GM18526 (cell line): ENCODE measurements around the gene NCOA3.

Source experiments
- POLR2A ChIP-seq: IDR thresholded peaks from 3 replicates; pipeline ENCODE4 v1.6.1; 2011; ENCODE audit not compliant: insufficient read length; ENCODE audit errors: extremely low read depth

The NCOA3 gene

GRCh38 chr20:47466704-47467459 lies 34.8 kb upstream of the NCOA3 start:
- no peak for TF ChIP-seq POLR2A

- no peak for TF ChIP-seq POLR2A
Observed at GRCh38 chr20:47468290-47469050, 33.2 kb upstream of the NCOA3 start.

DNA sequence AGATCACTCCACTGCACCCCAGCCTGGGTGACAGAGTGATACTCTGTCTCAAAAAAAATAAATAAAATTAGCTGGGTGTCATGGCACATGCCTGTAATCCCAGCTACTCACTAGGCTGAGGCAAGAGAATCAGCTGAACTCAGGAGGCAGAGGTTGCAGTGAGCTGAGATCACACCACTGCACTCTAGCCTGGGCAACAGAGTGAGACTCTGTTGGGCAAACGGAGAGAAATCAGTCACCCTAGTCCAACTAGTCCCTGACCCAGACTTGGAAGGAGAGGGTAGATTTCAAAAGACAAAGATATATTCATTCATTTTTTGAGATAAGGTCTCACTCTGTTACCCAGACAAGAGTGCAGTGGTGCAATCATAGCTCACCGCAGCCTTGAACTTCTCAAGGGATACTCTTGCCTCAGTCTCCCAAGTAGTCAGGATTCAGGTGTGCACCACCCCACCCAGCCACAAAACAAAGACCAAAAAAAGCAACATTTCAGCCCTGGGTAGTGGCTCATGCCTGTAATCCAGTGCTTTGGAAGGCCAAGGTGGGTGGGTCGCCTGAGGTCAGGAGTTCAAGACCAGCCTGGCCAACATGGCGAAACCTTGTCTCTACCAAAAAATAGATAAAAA lies 26.2 kb upstream of the NCOA3 start:
- TF ChIP-seq POLR2A = no peak

DNA sequence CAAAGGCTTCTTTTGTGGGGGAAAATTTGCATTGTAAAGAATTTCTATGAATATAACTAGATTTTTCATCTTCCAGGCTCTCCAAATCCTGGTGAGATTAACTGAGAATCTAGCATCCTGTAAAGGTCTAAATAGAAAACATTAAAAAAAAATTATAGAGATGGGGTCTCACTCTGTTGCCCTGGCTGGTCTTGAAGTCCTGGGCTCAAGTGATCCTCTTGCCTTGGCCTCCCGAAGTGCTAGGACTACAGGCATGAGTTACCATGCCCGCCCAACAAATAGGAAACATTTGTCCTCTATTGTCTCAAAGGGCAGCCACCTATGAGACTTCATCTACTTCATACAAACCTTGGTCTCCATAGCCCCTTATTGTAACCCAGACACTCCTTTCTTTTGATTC lies 25.2 kb upstream of the NCOA3 start:
- no peak for TF ChIP-seq POLR2A

- no peak for TF ChIP-seq POLR2A
Observed at GRCh38 chr20:47479093-47479492, 22.6 kb upstream of the NCOA3 start.

GRCh38 chr20:47479506-47479905 lies 22.2 kb upstream of the NCOA3 start:
- TF ChIP-seq POLR2A = no peak

DNA sequence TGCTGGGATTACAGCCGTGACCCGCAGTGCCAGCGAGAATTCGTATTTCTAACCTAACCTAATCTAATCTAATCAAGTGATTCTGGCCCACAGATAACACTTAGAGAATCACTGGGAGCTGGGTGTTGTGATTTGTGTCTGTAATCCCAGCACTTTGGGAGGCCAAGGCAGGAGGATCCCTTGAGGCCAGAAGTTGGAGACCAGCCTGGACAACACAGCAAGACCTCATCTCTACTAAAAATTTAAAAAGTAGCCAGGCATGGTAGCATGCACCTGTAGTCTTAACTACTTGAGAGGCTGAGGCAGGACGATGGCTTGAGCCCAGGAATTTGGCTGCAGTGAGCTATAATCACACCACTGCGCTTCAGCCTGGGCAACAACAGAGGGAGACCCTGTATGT lies 21.4 kb upstream of the NCOA3 start:
- TF ChIP-seq POLR2A = no peak

GRCh38 chr20:47480705-47481104 lies 21.0 kb upstream of the NCOA3 start:
- TF ChIP-seq POLR2A = no peak

DNA sequence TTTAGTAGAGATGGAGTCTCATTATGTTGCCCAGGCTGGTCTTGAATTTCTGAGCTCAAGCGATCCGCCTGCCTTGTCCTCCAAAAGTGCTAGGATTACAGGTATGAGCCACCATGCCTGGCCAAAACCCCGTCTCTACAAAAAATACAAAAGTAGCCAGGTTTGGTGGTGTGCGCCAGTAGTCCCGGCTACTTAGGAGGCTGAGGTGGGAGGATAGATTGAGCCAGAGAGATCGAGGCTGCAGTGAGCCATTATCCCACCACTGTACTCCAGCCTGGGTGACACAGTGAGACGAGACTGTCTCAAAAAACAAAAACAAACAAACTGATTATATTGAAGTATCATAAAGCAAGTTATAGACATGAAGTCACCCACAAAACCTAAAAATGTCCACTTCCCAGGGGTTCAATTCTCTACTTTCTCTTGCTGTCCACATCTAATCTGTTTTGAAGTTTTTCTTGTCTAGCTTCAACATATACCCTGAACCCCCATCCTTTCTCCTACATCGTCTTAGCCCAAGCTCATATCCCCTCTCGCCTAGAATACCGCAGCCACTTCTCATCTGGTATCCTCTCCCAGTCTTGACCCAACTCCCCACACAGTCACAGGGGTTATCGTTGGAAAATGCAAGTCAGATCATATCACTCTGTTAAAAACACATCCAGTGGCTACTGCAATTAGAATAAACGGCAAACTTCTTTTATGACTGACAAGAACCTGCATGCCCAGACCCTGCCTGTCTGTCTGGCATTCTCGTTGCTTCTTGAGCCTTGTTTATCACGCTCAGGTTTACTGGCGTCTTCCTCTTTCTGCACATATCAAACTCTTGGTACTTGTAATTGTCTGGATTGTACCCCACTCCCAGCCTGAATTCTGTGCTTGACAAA lies 20.1 kb upstream of the NCOA3 start:
- TF ChIP-seq POLR2A = no peak

- no peak for TF ChIP-seq POLR2A
Observed at GRCh38 chr20:47482705-47483104, 19.0 kb upstream of the NCOA3 start.

DNA sequence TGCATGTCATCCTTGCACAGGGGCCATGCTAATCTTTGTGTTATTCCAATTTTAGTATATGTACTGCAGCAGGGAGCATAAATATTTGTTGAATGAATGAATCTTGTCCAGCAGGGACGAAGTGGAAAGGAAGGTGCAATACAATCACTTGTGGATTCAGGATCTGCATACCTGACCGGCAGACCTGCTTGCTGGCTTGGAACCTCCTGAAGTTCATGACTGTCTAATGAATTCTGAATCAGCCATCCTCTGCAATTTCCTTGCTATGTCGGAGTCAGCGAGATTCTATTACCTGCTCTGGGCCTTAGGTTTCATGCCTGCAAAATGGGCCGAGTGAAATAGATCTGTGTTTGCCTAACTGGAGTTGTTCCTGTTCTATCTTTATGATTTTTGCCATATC lies 17.4 kb upstream of the NCOA3 start:
- TF ChIP-seq POLR2A = no peak

DNA sequence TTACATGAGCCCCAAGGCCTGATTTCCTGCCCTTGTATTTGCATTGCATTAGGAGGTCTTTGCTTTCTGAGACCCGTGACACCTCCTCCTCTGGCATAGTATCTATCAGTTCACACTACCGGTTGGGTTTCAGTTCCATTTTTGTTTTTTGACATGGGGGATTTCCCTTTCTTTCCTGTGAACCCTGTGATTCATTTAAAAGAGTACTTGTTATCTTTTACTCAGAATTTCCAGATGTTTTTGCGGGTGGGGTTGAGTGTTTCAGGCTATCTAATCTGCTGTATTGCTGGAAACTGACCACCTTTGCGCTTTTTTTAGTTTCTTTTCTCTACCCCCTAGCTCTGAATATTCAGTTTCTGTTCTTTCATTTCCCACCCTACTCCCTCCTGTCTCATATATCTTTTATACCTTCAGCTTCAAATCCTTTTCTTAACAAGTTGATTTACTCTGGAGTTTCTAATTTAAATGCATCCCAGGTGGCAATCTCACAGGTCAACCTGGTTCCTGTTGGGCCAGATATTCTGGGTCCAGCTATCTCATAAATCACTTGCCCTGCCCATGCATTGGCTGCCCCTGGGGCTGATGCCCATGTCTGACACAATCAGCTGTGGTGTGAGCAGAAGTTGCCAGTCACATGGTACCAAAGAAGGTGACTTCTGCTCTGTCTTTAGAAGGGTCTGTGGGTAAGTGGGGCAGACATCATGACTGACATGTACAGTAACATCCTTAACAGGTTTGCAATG lies 14.3 kb upstream of the NCOA3 start:
- no peak for TF ChIP-seq POLR2A

DNA sequence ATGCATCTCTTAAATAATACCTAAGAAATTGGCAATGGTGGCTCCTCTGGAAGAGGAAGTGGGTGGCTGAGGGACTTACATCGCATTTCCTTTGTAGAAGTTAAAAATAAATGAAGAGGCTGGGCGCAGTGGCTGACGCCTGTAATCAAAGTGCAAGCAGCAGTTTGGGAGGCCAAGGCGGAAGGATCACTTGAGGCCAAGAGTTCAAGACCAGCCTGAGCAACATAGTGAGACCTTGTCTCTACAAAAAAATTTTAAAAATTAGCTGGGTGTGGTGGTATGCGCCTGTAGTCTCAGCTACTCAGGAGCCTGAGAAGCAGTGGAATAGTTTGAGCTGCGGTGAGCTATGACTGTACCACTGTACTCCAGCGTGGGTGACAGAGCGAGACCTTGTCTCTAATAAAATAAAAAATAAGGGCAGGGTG lies 12.2 kb upstream of the NCOA3 start:
- TF ChIP-seq POLR2A = no peak

GRCh38 chr20:47490795-47491194 lies 10.9 kb upstream of the NCOA3 start:
- TF ChIP-seq POLR2A = no peak
